Measurements from ENCODE around the gene ANKRD42.

Gene ANKRD42

GRCh38 chr11:83294208-83294607 is 100.7 kb downstream of the ANKRD42 start:
- no peak for DNase-seq

All from activated CD8-positive, alpha-beta memory T cell treated with anti-CD3 and anti-CD28 coated beads for 24 hours (primary cell).